Thoracic aorta (tissue), 2 donors: ENCODE data around the gene PTHLH. TPM values are rescaled to one million over a fixed set of nuclear protein-coding genes. Genes with fewer than 3 reads are reported as not detected.

Experiments
- ATAC-seq: fragments of 150-250 bp; one replicate; pipeline ENCODE4 v1.8.0; 2017; ENCODE audit warnings: low read depth; ENCODE audit not compliant: insufficient number of reproducible peaks, low FRiP score
- DNase-seq: peaks from one replicate; pipeline ENCODE4 v3.0.0-alpha.2; 2020; ENCODE audit warnings: low spot score
- H3K27ac ChIP-seq, 2 donors: fragments of 200-600 bp; sonication (generic); 1 replicate in 1 of 2; 2 replicates in 1 of 2; pipeline ENCODE4 v1.5.1; 2016; ENCODE audit warnings: mild to moderate bottlenecking in 2 of 2, moderate library complexity in 2 of 2
- H3K27me3 ChIP-seq: fragments of 200-600 bp; sonication (generic); replicated peaks from 2 replicates; pipeline ENCODE4 v1.6.0; 2016; ENCODE audit warnings: mild to moderate bottlenecking; ENCODE audit not compliant: insufficient read depth
- H3K36me3 ChIP-seq: fragments of 200-600 bp; sonication (generic); one replicate; pipeline ENCODE4 v1.5.1; 2016
- H3K4me1 ChIP-seq, 2 donors: fragments of 200-600 bp; sonication (generic); 1 replicate in 1 of 2; 2 replicates in 1 of 2; pipeline versions ENCODE4 v1.5.1 to v1.6.0; 2016; ENCODE audit warnings: low read depth in 2 of 2, mild to moderate bottlenecking in 1 of 2; ENCODE audit not compliant: control insufficient read depth in 1 of 2
- H3K4me3 ChIP-seq: fragments of 200-600 bp; sonication (generic); 2 replicates; pipeline ENCODE4 v1.5.1; 2016; ENCODE audit warnings: mild to moderate bottlenecking
- H3K9me3 ChIP-seq: fragments of 200-600 bp; sonication (generic); 2 replicates; pipeline ENCODE4 v1.5.1; 2016
- CTCF ChIP-seq: fragments of 200-600 bp; sonication (generic); IDR thresholded peaks from one replicate; pipeline ENCODE4 v1.5.1; 2019; ENCODE audit warnings: antibody characterized with exemption
- total RNA-seq, 2 donors: library from RNA; depleted of rRNA; stranded (reverse); fragments of >200 nt; gene quantifications; one replicate each; pipeline versions ENCODE4 v1.1.0 to v1.2.3, GENCODE V29; 2016

The PTHLH gene
- total RNA-seq, 2 donors from 2014 or later, result 5.6 to 8.1 TPM

- H3K4me3 ChIP-seq, result no peak overlapping the region
- no peak for TF ChIP-seq CTCF
- H3K36me3 ChIP-seq, result no peaks in the 10 kb centered on the region
- DNase-seq (no peak), ATAC-seq (no peak)
- no peak overlapping the region for H3K27ac ChIP-seq
- H3K4me1 ChIP-seq, result peaks cover 0 to 7% of the 10 kb centered on the region in 2 donors
- H3K27me3 ChIP-seq, result no peaks in the 10 kb centered on the region
- H3K9me3 ChIP-seq, result no peaks in the 10 kb centered on the region
These were observed 14.8 kb upstream of the PTHLH start for GRCh38 chr12:27987331-27987730.

- DNase-seq, result no peak
- Histone ChIP-seq H3K36me3 (no peaks in the 10 kb centered on the region), H3K9me3 (no peaks in the 10 kb centered on the region), H3K27me3 (no peaks in the 10 kb centered on the region), H3K27ac (no peak overlapping the region), H3K4me1 (peaks cover 0 to 7% of the 10 kb centered on the region in 2 donors), H3K4me3 (no peak overlapping the region)
- no peak for ATAC-seq
- no peak for TF ChIP-seq CTCF
These were observed 11.7 kb upstream of the PTHLH start for GRCh38 chr12:27984275-27984674.

- H3K4me3 ChIP-seq, result no peak overlapping the region
- H3K9me3 ChIP-seq, result no peaks in the 10 kb centered on the region
- H3K4me1 ChIP-seq, result peaks cover 0 to 7% of the 10 kb centered on the region in 2 donors
- TF ChIP-seq CTCF, result no peak
- no peak overlapping the region for H3K27ac ChIP-seq
- DNase-seq (no peak), ATAC-seq (no peak)
- H3K27me3 ChIP-seq, result no peaks in the 10 kb centered on the region
- H3K36me3 ChIP-seq, result no peaks in the 10 kb centered on the region
These were observed 10.4 kb upstream of the PTHLH start for GRCh38 chr12:27982951-27983350.

- H3K36me3 ChIP-seq, result no peaks in the 10 kb centered on the region
- no peaks in the 10 kb centered on the region for H3K9me3 ChIP-seq
- DNase-seq, result no peak
- no peak for TF ChIP-seq CTCF
- no peak overlapping the region for H3K27ac ChIP-seq
- ATAC-seq, result no peak
- H3K27me3 ChIP-seq, result no peaks in the 10 kb centered on the region
- H3K4me1 ChIP-seq, result peaks cover 0 to 7% of the 10 kb centered on the region in 2 donors
- H3K4me3 ChIP-seq, result no peak overlapping the region
These were observed 9.9 kb upstream of the PTHLH start for GRCh38 chr12:27982385-27982784.

- TF ChIP-seq CTCF, result no peak
- no peaks in the 10 kb centered on the region for H3K9me3 ChIP-seq
- no peaks in the 10 kb centered on the region for H3K27me3 ChIP-seq
- H3K36me3 ChIP-seq, result no peaks in the 10 kb centered on the region
- no peak overlapping the region for H3K4me3 ChIP-seq
- DNase-seq (no peak), ATAC-seq (no peak)
- peaks cover 0 to 7% of the 10 kb centered on the region in 2 donors for H3K4me1 ChIP-seq
- H3K27ac ChIP-seq, result no peak overlapping the region
These were observed 9.3 kb upstream of the PTHLH start for GRCh38 chr12:27981874-27982273.
